Skin of body (tissue), 3 donors: ENCODE data around the gene SH2B2. TPM values are rescaled to one million over a fixed set of nuclear protein-coding genes. Genes with fewer than 3 reads are reported as not detected.
"Not testable (repeated sequence)": the region's sequence is repeated elsewhere in the genome, so short reads cannot be mapped to it uniquely, and the experiment has no call there.

ENCODE experiments used
- DNase-seq: peaks from one replicate; lab custom pipeline; 2025; lab: John Stamatoyannopoulos, UW
- small RNA-seq: library from RNA; depleted of rRNA; stranded (forward); fragments of <200 nt; gene quantifications from one replicate; pipeline ENCODE3, GENCODE V24; 2014; ENCODE audit warnings: low replicate concordance
- total RNA-seq: library from RNA; depleted of rRNA; stranded (reverse); fragments of >200 nt; gene quantifications from one replicate; pipeline ENCODE4 v1.2.3, GENCODE V29; 2014

SH2B2 gene
- total RNA-seq, 1 donor from 2014 or later: 2.0 TPM

DNA sequence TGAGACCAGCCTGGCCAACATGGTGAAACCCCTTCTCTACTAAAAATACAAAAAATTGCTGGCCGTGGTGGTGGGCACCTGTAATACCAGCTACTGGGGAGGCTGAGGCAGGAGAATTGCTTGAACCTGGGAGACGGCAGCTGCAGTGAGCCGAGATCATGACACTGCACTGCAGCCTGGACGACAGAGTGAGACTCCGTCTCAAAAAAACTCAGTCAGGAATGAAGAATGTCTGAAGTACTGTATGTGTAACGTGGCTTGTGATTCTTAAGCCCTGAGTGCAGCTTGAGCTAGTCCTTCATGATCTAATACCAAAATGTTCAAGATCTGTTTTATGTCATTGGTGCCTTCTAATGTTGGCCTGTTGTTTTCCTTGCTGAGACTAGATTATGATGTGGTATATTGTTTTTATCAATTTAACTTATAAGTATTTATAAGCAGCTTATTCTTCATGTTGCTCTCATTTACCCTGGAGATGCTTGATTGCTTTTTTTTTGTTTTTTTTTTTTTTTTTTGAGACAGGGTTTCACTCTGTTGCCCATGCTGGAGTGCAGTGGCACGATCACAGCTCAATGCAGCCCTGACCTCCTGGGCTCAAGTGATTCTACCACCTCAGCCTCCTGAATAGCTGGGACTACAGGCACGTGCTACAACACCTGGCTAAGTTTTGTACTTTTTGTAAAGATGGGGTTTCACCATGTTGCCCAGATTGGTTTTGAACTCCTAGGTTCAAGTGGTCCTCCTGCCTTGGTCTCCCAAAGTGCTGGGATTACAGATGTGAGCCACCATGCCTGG is 44.2 kb downstream of the SH2B2 start:
- not testable (repeated sequence) for DNase-seq

DNA sequence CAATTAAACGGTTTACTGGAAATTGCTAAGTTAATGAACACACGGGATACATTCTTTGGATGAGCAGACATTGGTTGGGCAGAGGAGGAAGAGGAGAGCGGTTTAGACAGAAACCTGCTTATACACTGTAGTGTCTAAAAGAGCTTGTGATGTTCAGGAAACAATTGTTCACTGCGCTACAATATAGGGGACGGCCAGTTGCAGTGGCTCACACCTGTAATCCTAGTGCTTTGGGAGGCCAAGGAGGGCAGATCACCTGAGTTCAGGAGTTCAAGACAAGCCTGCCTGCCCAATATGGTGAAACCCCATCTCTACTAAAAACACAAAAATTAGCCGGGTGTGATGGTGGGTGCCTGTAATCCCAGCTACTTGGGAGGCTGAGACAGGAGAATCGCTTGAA is 48.9 kb downstream of the SH2B2 start:
- not testable (repeated sequence) for DNase-seq

DNA sequence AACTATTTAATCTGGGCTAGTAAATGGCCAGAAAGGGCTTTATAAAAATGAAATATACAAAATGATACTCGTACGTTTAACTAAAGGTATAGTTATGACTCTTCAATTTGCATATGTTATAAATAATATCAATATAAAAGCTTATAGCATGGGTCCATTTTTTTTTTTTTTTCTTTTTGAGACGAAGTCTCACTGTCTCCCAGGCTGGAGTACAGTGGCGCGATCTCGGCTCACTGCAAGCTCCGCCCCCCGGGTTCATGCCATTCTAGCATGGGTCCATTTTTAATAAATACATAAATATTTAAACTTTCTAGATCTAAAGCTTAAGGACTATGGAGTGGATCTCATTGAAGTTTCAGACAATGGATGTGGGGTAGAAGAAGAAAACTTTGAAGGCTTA is 50.3 kb downstream of the SH2B2 start:
- DNase-seq: not testable (repeated sequence)

DNA sequence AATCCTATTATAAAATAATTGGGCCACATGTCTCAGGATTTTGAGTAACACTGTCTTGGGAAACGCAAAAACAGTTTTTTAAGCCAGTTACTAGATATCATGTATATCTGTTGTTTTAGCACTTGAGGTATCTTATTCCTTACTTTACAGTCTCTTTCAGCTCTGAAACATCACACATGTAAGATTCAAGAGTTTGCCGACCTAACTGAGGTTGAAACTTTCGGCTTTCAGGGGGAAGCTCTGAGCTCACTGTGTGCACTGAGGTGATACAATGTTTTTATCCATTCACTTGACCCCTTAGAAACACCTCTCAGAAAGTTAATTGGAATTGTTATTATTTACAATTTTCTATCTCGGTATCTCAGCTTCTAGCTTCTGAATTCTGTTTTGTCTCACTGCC is 50.8 kb downstream of the SH2B2 start:
- DNase-seq: not testable (repeated sequence)

- not testable (repeated sequence) for DNase-seq
These were observed 54.1 kb downstream of the SH2B2 start for GRCh38 chr7:102340599-102341368.

DNA sequence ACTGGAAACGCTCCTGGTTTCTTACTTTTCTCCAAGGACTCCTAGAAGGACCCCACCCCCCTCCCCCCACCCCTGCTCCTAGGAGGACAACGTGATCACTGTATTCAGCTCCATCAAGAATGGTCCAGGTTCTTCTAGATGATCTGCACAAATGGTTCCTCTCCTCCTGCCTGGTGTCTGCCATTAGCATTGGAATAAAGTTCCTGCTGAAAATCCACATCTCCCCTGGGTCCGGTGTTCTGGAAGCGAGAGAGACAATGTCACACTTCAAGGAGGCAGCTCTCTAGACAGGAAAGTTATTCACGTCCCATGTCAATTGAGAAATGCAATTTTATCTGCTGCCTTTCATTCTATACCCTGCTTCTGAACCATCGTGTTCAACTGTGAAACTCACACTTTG is 60.3 kb downstream of the SH2B2 start:
- DNase-seq: not testable (repeated sequence)

- DNase-seq: not testable (repeated sequence)
These were observed 69.7 kb downstream of the SH2B2 start, which contains the start of gene SPDYE6 for GRCh38 chr7:102356344-102356743. Gene SPDYE6, minus strand, starts transcription at chr7:102356444. Its CDS starts 421 bp downstream, at chr7:102356023.

DNA sequence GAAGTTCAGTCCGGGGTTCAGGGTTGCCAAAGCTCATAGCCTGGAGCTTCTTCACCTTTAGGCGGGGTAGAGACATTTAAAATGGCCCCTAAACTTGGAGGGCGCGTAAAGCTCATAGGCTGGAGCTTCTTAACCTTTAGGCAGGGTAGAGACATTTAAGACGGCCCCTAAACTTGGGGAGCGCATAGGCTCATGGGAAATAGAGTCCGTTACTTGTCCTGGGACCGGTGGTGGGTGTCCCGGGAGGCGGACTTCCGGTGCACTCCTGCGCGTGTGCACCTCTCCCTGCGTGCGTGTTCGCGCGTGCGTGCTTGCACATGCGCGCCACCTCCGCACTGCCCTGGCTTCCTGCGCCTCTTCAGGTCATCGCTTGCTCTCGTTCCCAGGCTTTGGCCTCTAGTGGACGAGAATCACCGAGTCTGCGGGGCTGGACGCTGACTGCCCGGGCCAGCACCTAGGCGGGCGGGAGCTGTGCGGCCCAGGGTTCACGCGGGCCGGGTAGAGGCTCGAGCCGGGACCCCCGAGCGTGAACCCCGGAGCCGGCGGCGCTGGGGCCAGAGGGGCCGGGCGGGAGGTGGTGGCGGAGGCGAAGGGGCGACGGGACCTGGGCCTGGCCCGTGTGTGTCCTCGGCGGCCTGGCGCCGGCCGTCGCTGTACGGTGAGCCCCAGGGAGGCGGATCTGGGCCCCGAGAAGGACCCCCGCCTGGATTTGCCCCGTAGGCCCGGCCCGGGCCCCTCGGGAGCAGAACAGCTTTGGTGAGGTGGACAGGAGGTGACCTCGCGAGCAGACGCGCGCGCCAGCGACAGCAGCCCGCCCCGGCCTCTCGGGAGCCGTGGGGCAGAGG is 77.1 kb downstream of the SH2B2 start:
- peak; percentile 97 for DNase-seq

- DNase-seq: not testable (repeated sequence)
These were observed 77.8 kb downstream of the SH2B2 start for GRCh38 chr7:102364394-102364886.

- not testable (repeated sequence) for DNase-seq
These were observed 78.7 kb downstream of the SH2B2 start for GRCh38 chr7:102365390-102365789.

- DNase-seq: not testable (repeated sequence)
These were observed 83.4 kb downstream of the SH2B2 start for GRCh38 chr7:102370038-102370437.

Small RNA genes within 50 kb of the gene (small RNA-seq; reads per million reads assigned to genes)
- gene AC005088.1: not detected
- not detected for gene MIR4285
- not detected for gene RF00019

Other genes starting within 250 kb of the SH2B2 start
- gene SPDYE6, start 69.6 kb downstream of the SH2B2 start, total RNA-seq: not detected
- 18.0 TPM for gene PRKRIP1, start 109.5 kb downstream of the SH2B2 start, total RNA-seq
- gene ORAI2, start 146.7 kb downstream of the SH2B2 start, total RNA-seq: 5.2 TPM
- 7.1 TPM for gene ALKBH4, start 178.0 kb downstream of the SH2B2 start, total RNA-seq
- gene LRWD1, start 178.1 kb downstream of the SH2B2 start, total RNA-seq: 8.0 TPM
- gene POLR2J, start 192.1 kb downstream of the SH2B2 start, total RNA-seq: 12.4 TPM
- 6.7 TPM for gene RASA4B, start 230.9 kb downstream of the SH2B2 start, total RNA-seq